ENCODE measurements around the gene LCE2B. TPM values are rescaled to one million over a fixed set of nuclear protein-coding genes. Genes with fewer than 3 reads are reported as not detected.

The LCE2B gene
- total and polyA plus RNA-seq, 2 of the 13 experiments (the other 11 are each of a cell fraction or from before 2014, with no cell fraction given): not detected

GRCh38 chr1:152640351-152640750 is 45.6 kb upstream of the LCE2B start (continued):
- TF ChIP-seq NFIC (IDR thresholded peaks at IDR 0.05; ENCODE audit: low read length): no peak
- TF ChIP-seq ZFP37 (CRISPR knock-in tag; IDR thresholded peaks at IDR 0.05; ENCODE audit: borderline replicate concordance): no peak

- intact Hi-C loops (cut with micrococcal nuclease; ENCODE audit: unreplicated experiment) (no loop called here), in situ Hi-C loops (cut with HindIII; ENCODE audit: extremely low pct_ligation_motif_present, low pct_unique_long_range_greater_than_20kb) (no loop called here)
- H3K9ac ChIP-seq (ENCODE audit: insufficient read depth, low read depth, low read length): no peak overlapping the region
- no peak for DNase-seq (ENCODE audit: low spot score)
- ChIA-PET POLR2A (no interaction called here), CTCF (ENCODE audit: low intra/inter-chr PET ratio, low total read pairs) (no interaction called here)
- BruUV-seq (replicated peaks): no TSS peak
- H3K36me3 ChIP-seq (replicated peaks in 1 of 2; ENCODE audit: control insufficient read depth in 1 of 2, insufficient read depth in 2 of 2, low read length in 2 of 2): no peaks in the 10 kb centered on the region
- no peak for ATAC-seq
- 0% methylated on average over 3 of the region's 3 CpGs for WGBS (ENCODE audit: low lambda C conversion rate)
- H3K4me2 ChIP-seq (ENCODE audit: low read depth, low read length): no peak overlapping the region
- no peaks in the 10 kb centered on the region for H3K27me3 ChIP-seq (ENCODE audit: control insufficient read depth in 1 of 2, insufficient read depth in 2 of 2, low read length in 2 of 2)
- H3K4me1 ChIP-seq (ENCODE audit: insufficient read depth, low read length): no peaks in the 10 kb centered on the region
- no peak for FAIRE-seq
- no peak overlapping the region for H2AFZ ChIP-seq (ENCODE audit: low read length)
- no peak overlapping the region for H3K4me3 ChIP-seq (replicated peaks in 1 of 3; ENCODE audit: insufficient read depth in 1 of 3, low read depth in 2 of 3, low read length in 3 of 3)
- TF ChIP-seq KLF13 (CRISPR knock-in tag; IDR thresholded peaks at IDR 0.05) (no peak), ZEB1 (IDR thresholded peaks at IDR 0.05; ENCODE audit: insufficient replicate concordance, low read depth) (no peak), NCOA5 (CRISPR knock-in tag; IDR thresholded peaks at IDR 0.05) (no peak), SOX5 (CRISPR knock-in tag; IDR thresholded peaks at IDR 0.05; ENCODE audit: borderline replicate concordance) (no peak), PRMT3 (CRISPR knock-in tag; IDR thresholded peaks at IDR 0.05; ENCODE audit: borderline replicate concordance, low read depth) (no peak), ZNF512B (CRISPR knock-in tag; IDR thresholded peaks at IDR 0.05; ENCODE audit: borderline replicate concordance) (no peak), MTF2 (CRISPR knock-in tag; IDR thresholded peaks at IDR 0.05; ENCODE audit: borderline replicate concordance) (no peak), PHB2 (IDR thresholded peaks at IDR 0.05; ENCODE audit: partially characterized antibody) (no peak)
- H4K20me1 ChIP-seq (ENCODE audit: insufficient read depth, low read length): no peaks in the 10 kb centered on the region
- H3K9me3 ChIP-seq (ENCODE audit: low read length): no peaks in the 10 kb centered on the region
- H3K27ac ChIP-seq (ENCODE audit: extremely low read length, insufficient read depth, low read length): no peak overlapping the region
- H3K79me2 ChIP-seq (ENCODE audit: insufficient read depth, low read length): no peaks in the 10 kb centered on the region
These were observed 42.0 kb upstream of the LCE2B start for GRCh38 chr1:152643945-152644344.
